COLO668 (cell line): ENCODE measurements around the gene STAG3.
A peak's percentile ranks its signal among the peaks of the same experiment; 100 is the strongest.

Experiments used
- DNase-seq: peaks from one replicate; lab custom pipeline; 2025; ENCODE audit not compliant: unreplicated experiment; lab: John Stamatoyannopoulos, UW

Gene STAG3

DNA sequence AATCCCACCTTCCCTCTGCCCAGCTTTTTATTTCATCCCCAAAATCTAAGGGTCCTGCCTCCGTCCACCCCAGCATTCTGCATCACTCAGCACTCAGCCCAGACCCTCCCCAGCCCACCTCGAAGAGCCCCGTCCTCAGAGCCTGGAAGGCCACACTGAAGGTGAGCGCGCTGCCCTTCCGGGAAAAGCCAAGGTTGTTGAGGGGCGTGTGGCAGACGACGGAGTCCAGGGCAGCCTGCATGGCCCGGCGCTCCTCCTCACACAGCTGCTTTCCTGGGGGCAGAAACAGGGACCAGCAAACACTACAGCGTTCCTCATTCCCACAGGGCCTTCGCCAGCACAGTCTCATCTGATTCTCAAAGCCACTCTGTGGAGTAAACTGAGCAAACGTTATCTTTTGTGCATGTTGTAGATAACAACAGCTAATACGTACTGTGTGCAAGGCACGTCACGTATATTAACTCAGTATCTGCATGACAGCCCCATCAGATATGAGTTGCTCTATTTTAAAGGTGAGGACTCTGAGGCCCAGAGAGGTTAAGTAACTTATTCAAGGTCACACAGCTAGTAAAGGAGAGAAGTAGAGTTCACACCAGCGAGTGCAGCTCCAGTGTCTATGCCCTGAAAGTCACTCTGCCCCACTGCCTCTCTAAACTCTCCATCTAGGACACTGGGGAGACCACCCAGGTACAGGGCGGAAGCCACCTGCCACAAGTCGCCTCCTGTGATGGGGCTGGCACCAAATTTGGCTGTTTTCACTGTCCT is 22.0 kb upstream of the STAG3 start:
- no peak for DNase-seq

DNA sequence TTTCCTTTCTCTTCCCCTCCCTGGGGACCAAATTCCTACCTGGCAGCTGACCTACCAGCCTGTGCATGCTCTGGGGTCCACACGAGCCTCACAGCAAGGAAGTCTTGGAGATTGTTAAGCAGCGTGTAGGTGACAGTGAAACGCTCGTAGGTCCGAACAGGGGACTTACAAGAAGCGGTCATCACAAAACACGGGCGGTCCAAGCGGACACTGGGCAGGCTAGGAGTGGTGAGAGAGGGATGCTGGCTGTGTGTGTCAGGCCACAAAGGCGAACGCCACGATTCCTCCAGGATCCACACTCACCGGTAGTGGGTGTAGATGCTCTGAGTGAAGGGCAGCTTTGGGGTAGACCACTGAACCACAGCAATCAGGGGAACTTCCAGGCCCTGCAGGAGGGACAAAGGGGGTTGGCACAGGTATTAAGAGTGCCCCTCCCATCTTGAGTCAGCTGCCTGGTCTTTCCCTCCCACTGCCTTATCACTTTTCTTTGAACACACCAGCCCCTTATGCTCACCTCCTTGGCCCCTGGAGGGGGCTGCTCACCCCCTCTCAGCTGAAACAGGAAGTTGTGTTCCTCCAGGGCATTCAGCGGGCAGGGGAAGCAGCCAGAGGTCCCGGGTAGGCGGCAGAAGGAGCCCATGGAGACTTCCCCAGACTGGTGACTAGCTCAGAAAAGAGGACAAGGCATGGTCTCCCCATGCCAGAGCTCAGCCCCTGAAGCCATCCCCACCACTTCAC is 21.2 kb upstream of the STAG3 start:
- no peak for DNase-seq

DNA sequence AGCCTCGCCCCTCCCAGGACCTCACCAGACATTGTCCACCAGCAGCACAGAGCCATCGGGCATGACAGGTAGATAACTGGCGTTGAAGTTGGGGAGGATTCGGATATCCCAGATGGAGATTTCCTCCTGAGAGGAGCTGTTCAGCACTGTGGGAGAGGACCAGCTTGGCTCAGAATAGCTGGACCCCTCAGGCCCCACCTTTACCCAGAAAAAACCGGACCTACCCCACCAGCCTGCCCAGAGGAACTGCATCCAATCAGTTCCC is 20.7 kb upstream of the STAG3 start:
- DNase-seq, result no peak

DNA sequence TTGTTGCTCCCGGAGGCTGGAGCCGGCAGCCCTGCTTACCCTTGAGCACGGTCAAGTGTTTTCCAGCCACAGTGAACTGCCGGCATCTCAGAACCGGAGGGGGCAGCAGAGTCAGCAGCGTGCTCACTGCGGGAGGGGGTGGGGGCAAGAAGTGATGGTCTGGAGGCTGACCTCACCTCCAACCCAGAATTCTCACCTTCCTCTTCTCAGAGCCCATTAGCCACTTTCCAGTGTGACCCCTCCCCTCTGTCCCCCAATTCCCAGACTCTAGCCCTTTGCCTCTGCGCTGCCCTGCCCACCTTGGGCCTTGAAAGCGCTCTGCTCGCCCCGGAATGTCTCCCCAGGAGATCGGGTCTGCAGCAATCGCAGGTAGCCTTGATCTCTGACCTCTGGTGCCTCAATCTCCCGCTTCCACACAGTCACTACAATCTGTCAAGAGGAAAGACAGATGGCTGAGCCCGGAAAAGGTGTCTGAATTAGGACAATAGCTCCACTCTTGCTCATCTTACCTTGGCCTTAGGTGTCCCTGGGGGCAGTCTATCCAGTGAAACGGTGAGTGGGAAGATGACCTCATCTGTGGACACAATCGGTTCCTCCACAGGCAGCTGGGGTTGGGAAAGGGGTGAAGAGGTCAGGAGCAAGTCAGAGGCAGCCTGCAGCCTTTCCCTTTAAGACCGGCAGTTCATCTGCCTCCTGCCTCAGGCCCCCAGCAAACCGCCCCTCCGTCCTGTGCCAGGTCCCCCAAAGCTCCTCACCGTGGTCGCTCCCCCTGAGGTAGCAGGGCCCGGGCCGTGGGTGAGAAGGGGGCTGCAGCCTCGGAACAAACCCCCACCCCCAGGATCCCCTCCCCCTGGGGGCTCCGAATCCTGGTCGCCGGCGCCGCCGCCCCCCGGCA is 20.1 kb upstream of the STAG3 start:
- peak; percentile 59 for DNase-seq

DNA sequence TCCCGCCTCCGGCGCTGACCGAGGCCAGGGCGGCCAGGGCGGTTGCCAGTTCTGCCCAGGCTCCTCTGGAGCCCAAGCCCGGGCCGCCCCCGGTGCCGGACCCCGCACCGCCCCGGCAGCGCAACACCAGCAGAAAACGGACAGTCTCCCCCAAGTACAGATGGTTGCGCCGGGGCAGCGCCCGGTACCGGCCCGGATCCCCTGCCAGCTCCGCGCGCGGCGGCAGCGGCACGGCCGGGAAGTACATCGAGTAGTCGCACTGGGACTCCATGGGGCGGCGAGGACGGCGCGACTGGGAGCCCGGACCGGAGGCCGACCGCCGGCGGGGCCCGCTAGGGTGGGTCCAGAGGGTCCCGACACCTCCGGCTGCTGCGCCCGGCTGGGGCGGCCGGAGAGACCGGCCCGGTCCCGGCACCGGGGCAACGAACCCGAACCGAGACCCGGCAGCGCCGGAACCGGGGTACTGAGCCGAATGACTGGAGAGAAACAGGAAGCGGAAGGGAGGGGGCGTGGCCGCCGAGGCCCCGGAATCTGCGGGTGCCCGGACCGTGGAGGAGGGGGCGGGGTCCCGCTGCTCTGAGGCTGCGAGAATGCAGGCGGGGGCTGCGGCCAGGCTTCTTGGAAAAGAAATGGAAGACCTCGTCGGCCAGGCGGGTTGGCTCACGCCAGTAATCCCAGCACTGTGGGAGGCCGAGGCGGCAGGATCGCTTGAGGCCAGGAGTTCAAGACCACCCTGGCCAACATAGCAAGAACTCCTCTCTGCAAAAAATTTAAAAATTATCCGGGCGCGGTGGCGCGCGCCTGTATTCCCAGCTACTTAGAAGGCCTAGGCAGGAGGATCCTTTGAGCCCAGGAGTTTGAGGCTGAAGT is 19.3 kb upstream of the STAG3 start, which contains the start of gene TRAPPC14:
TSS of gene TRAPPC14 (minus strand) at position 495 of the 870 bp plus-strand sequence. CDS start at position 271, 224 bp downstream.
- peak; percentile 90 for DNase-seq

DNA sequence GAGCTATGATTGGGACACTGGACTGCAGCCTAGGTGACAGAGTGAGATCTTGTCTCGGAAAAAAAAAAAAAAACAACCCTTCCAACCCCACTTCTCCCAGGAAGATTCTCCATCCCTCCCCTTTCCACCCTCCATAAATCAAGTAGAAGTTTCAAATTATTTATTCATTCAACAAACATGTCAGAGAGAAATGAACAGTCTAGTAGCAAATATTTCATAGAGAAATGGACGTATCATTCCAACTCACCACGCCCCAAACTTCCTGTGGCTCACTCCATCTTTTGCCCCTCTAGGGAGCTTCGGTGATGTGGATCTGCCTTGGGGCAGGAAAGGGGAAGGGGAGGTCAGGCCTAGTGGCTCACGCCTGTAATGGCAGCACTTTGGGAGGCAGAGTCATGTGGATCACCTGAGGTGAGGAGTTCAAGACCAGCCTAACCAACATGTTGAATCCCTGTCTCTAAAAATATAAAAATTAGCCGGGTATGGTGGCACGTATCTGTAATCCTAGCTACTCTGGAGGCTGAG is 18.6 kb upstream of the STAG3 start:
- DNase-seq, result no peak

DNA sequence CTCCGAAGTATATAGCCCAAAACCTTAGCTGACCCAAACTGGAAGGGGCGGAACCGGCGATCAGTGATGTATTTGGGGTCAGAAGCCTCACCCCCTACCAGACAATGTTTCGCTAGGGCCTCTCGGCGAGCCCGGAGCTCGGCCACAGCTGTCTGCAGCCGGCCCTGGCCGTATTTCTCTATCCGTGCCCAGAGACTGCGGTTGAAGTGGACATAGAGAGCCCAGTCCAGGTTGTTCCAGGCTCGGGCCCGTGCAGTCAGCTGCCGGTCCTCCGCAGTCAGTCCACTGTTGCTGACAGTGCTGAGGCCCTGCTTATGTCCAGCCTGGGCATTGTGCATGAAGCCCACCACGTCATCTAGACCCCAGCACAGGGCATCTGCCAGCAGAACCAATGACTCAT is 17.7 kb upstream of the STAG3 start:
- DNase-seq, result no peak

DNA sequence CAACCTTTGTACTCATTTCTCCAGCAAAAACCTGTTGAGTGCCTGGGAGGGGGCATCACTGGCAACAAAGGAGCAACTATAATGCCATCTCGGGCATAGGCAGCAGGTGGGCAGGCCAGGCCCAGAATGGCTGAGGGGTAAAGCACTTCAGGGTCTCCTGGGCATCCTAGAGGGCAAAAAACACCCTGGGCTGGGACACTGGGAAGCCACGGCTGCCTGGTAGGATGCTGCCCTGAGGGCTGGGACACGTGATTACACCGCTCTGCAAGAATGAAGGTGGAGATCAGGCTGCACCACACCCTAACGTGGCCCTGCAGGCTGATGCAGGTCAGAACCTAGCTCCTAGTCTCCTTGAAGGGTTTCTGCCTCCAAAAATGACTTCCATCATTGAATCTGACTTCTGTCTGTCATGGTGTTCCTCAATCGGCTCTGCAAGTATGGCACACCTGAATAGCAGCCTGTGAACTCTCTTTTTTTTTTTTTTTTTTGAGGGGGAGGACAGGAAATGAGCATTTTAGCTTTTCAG is 14.6 kb upstream of the STAG3 start:
- DNase-seq, result peak; percentile 48

DNA sequence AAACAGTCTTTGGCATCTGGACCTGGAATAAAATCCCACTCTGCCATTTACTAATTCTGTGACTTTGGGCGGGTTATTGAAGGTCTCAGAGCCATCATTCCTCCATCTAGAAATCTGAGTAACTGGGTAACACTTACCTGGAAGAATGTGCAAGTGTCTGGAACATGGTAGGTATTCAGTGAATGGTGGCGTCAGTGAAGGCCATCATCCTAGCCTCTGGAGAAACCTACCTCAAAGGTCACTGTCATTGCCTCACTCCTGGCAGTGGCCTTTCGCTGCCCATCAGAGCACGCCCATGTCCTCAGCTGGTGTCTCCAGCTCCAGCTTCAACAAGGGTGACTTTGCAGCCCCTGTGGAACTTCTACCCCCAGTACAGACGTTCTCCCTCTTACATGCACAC is 13.8 kb upstream of the STAG3 start:
- DNase-seq, result no peak

DNA sequence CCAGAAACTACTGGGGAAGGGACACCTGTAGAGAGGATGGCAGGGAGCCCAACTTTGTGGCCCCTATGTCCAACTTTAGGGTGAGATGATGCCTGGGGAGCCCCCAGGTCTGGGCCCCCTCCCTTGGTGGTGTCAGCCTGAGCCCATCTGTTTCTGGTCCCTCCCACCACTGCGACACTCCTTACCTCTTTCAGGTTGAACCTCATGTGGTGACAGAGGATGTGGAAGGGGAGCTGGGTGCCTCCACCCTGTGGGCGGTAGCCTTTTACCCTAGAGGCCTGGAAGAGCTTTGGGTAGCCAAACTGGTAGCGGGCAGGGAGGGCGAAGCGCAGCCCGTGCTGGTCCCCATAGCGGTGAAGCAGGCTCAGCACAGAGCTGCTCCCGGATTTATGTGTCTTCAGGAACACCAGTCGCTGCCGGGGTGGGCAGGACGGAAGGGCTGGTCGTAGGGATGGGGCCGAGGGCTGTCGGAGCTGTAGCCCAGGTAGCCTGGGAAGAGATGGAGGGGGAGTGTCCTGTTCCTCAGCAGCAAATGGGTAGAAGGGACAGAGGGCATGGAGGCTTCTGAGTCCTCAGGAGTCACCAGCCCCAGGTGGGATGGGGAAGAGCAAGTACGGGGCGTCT is 11.3 kb upstream of the STAG3 start:
- no peak for DNase-seq

DNA sequence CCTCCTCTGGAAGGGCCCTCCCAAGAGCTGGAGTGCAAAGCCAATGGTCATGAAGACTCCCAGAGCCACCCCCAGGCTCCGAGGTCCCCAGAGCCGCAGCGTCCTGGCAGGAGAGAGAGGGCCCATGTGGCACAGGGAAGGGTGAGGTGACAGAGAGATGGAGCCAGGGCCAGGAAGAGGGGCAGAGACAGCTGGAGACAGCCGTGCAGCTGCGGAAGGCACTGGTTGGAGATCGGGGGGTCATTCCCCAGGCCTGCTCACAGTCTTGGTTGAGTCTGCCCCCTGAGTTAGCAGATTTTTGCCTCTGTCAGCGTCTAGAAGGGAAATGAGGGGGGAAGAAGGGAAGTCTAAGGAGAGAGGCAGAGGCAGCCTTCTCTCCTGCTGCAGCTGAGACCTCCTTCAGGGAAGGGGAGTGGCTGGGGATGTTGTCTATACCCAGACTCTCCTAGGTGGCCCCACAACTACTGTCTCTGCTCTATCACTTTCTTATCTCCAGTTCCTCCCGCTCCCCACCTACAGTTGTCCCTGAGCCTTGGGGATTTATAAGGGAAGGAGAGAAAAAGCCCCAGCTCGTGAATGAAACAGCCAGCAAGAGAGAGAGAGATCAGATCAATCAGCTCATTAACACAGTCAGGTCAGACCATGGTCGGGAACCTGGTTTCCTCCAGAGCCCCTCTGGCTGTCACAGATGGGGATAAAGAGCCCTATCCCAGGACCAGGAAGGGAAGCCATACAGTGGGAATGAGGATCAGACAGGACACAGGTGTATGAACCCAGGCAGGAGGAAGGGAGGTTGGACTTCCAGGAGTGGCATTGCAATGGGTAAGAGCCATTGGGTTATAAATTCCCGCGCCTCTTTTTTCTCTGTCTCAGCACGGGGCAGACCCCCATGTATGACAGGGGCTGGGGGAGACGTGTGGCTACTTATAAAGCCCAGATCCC is 10.5 kb upstream of the STAG3 start:
- DNase-seq, result no peak

DNA sequence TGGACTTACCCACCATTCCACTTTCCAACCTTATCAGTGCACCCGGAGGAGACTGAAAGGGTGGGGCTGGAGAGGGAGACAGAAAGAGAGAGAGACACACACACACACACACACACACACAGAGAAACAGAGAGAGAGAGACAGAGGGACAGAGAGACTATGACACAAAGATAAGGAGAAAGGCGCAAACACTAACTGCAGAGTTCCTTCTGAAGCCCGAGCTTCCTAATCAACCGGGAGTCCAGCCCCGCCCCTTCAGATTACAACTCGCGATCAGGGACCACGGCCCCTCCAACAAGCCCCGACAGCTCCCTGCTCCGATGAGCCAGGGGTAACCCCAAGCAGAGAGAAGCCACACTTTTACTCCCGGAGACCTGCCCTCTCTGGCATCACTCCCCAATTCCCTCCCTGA is 9.8 kb upstream of the STAG3 start:
- peak; percentile 7 for DNase-seq

DNA sequence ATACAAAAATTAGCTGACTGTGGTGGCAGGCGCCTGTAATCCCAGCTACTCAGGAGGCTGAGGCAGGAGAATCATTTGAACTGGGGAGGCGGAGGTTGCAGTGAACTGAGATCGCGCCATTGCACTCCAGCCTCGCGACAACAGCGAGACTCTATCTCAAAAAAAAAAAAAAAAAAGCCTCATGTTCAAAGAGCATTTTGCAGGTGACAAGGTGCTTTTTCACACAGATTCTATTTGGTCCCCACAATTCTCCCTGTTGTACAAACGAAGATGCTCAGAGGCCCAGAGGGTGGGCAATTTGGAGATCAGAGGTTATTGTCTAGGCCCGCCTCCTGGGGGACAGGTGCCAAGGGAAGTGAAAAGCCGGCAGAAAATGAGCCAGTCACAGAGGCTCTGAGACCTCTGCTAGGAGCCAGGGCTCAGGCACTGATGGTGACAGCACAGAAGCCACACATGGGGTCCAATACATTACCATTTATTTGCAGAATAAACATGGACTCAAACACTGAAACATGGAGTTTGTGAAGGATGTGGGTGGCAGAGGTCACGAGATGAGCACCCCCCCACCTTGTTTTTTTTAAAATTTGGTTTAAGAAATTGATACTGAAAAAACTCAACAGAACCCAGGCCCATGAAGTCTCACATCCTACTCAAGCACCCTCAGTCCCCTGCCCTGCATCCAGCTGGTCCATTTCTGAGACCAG is 8.4 kb upstream of the STAG3 start:
- no peak for DNase-seq

DNA sequence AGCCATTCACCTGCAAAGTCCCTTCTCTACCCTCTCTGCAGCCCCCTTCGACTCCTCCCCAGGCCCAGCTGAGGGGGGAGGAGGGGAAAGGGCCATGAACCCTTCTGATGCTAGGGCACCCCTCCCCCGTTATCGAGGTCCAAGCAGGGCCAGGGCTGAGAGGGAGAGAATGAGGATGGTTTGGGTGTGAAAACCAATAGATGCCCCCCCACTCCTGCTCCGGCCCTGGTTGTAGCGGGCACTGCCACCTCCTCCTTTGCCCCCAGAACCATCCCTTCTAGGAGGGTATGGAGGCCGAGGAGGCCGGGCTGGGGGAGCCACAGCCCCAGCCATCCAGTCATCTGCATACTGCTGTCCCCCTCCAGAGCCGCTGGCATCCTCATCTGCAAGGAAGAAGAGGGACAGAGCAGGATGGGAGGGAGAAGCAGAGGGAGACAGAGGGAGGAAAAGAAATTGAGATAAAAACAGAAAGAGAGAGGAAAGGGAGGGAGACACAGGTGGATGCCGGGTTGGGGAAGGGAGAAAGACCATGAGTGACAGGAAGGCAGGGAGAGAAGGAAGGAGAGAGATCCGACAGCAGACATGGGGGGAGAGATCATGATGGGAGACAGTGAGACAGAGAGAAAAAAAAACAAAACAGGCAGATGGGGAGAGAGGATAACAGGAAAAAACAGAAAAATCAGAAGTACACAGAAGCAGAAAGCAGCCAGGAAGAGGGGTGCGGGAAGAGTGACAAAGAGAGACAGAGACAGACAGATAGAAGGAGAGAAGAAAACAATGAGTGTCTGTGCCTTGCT is 7.4 kb upstream of the STAG3 start:
- DNase-seq, result no peak

DNA sequence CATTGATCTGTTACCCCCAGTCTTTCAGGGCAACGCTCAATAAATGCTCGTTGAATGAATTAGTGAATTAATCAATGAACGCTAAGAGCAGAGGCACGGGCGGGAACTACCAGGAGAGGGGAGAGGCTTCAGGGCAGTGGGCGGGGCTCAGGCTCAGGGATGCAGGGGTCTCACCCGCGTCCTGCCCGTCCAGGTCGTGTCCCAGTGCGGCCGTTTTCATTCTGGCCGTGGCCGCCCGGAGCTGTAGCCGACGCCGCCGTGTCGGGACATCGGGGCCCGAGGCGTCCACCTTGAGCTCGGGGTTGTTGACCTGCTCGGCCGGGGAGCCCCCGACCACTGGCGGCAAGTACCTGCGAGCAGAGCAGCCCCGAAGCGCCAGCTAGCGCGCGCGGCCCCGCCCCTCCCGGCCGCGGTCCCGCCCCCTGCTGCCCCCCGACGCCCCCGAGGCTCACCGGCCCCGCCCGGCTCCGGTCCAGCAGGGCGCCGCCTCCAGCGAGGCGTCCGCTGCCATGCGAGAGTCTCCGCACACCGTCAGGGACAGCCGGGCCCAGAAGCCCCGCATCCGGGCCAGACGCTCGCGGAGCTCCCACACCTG is 6.5 kb upstream of the STAG3 start:
- DNase-seq, result no peak

DNA sequence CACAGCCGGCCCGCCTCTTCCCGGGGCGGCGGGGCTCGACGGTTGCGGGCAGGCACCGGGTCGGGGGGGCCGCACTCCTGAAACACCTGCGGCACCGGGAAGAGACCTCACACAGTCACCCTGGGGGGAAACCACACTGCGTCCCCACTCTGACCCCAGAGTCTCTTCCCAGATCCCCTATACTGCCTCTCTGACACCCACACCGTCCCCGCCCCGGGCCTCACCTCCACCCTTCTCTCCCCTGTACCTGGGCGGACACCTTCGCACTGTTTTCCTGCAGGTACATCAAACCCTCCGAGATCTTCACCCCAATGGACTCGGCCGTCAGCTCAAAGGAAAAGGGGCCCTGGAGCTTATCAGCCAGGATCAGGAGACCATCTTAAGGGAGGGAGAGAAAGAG is 5.9 kb upstream of the STAG3 start:
- DNase-seq, result no peak
